Measurements from ENCODE around the gene KMT2C.
"Not testable (repeated sequence)": the region's sequence is repeated elsewhere in the genome, so short reads cannot be mapped to it uniquely, and the experiment has no call there.

The KMT2C gene

DNA sequence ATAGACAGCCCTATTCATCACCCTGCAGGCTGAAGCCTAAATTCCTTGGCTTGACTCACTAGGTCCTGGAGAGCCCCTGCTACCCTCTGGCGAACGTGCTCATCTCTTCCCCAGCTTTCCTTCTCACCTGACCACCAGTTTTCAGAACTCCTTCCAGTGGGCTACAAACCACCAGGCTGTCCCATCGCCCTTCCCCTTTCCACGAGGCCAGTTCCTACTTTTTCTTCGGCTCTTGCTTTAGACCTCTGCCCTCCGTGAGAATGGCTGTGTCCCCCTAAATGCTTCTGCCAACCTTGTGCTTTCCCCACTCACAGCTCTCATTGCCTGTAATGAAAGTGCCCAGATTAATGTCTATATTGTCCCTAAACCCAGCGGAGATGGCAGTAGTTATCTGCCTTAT lies 5.4 kb upstream of the KMT2C start:
- DNase-seq, result not testable (repeated sequence)

DNA sequence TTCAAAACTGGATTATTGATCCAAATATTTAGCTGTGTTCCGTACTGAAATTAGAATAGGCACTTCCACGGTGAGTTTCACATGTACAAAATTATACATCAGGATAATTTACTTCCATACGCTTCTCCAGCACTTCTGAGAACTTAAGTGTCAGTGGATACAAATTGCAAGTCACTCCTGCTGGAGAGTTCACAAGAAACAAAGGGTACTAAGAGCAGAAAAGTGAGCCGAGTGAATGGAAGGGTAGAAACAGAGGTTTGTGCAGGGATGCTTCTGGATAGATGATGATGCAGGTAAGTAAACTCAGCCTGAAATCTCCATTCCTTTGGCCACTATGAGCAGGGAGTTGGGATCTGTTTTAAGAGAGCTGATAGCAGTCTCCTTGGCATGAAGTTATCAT lies 2.2 kb upstream of the KMT2C start:
- not testable (repeated sequence) for DNase-seq

DNA sequence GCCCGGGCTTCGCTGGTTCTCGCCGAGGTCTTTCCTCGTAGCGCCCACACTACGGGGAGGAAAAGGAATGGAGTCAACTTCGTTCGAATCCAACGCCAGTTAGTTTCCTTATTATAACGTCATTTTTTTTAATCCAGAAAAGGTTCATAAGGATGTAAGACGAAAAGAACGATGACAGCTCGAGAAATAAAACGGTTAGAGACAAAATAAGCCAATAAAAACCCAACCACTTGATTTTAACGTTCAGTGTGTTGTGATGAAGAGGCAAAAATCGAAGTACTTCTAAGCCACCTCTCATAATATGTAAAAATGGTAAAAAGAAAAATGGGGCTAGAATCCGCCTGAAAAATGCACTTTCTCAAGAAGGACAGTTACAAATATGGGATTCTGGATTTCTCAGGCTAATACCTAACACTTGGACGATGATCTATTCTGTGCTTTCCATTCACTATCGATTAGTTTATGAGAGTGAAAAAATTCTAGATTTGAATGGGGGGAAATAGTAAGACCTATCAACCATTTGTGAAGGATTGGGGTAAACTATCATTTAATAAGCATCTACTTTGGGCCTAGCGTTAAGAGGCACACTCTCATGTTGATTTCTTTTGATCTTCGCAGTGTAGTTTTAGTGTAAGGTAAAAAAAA lies 1.2 kb upstream of the KMT2C start:
- not testable (repeated sequence) for DNase-seq

DNA sequence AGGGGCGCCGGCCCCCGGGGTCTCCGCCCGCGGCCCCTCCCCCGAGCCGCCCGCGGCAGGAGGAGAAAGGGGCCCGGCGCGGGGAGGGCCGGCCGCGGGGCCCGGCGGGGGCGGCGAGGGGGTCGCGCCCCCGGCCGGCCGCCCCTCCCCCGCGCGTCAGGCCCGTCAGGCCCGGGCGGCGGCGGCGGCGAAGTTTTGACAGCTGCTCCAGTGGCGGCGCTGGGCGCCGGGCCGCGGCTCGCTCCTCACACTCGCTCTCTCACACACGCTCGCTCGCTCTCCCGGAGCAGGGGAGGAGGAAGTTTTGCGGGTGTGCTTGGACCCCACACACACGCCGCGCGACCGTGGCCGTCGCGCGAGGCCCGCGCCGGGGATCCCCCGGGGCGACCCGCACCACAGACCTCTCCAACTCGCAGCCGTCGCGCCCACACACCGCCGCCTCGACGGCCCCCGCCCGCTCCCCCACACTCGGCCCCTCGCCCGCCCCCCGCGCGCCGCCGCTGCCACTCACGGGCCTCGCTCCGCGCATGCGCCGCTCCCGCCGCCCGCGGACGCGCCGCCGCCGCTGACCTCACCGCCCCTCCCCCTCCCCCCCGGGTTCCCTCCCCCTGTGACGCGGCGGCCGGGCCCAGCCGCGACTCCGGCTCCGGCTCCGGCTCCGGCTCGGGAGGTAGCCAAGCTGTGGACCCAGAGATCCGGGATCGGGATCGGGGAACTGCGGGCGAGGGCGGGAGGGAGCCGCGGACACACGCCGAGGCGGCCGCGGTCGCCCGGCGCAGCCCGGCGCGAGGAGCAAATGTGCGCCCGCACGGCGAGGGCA lies 518 bp upstream of the KMT2C start:
- peak; percentile 93 for DNase-seq

DNA sequence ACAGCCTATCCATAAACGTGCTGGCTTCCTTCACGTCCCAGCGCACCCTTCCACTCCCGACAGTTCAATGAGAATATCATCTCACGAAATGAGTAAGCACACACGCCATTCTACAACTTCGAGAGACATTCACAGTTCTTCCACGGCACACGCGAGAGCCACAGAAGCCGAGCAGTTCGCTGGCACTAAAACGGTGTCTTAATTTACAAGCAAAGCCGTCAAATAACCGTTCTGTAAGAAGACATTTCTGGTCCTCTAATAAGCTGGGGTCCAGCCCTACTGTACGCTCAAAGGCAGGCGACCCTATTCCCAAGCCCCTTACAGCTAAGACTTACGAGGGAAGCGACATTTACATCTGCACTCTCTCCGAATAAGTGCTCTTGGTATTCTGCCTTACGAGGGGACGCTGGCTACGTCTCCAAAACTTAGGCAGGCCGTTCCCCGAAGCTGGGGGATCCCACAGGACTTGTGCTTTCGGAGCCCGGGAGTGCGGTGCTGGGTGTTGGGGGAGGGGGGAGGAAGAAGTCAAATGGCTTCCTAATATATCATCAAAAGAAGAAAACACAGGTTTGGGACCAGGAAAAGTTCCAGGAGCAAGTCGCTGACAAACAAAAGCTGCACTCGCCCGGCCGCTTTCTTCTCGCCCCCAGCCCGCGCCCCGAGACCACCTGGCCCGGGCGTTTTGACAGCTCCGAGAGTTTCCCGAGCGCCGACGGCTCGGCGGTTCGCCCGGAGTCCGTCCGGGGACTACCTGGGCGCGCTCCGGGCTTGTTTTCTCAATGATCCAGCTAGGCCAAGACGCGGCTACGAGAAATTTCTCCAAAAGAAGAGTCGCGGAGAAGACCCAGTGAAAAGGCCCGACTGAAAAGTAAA lies 1.1 kb downstream of the KMT2C start:
- DNase-seq, result peak; percentile 36

DNA sequence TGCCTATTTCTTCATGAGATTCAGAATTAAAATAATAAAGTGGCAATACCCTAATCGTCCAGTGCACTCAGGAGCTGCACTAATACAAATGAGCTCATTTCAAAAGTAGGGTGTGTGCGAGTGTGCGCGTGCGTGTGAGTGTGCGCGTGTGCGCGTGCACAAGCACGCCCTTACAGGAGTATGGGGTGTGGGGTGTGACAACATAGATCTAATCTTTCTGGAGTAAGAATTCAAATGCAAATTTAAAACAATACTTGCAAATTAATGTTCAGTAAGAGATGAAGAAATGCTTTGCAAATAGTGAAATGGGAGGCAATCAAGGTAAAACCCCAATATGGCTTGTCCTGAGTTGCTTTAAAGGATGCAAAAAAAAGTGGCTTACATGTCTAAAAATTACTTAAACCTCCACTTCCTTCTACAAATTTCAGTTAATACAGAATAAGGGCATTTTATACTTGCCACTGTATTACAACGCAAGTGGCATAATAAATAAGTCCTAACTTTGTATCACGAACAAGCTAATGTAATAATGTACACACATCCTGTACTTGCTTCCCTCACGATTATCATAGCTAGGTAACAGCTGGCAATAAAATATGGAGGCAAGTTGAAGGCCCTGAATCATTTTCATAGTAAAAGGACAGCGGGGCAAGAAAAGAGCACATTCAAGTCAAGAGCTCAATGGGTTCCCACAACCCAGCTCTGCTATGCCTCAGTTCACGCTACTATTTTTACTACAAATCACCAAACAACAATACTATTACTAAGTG lies 1.9 kb downstream of the KMT2C start:
- DNase-seq, result peak; percentile 84

DNA sequence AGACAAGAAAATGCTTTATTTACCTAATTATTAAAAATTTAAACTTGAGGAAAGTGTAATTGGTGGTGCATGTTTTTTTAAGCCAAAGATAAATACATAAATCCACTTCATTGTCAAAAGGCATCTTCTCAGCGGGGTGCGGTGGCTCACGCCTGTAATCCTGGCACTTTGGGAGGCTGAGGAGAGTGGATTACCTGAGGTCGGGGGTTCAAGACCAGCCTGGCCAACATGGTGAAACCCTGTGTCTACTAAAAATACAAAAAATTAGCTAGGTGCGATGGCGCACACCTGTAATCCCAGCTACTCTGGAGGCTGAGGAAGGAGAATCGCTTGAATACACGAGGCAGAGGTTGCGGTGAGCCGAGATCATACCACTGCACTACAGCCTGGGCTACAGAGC lies 3.1 kb downstream of the KMT2C start:
- DNase-seq, result not testable (repeated sequence)

DNA sequence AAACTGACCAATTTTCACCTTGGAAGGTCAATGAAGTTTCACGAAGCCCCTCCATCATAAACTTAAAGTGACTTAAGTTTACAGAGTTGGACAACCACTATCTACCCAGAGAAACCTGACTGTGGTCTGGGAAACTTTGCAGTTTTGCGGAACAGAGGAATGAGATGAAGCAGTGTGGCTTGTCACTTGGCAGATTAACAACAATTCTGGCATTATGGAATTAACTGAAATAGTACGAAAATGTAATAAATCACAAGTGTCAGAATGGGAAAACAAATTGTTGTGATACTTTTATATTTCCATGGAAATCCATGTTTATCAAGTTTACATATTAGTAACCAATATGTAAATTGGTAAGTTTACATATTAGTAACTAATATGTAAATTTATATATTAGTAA lies 4.9 kb downstream of the KMT2C start:
- no peak for DNase-seq

DNA sequence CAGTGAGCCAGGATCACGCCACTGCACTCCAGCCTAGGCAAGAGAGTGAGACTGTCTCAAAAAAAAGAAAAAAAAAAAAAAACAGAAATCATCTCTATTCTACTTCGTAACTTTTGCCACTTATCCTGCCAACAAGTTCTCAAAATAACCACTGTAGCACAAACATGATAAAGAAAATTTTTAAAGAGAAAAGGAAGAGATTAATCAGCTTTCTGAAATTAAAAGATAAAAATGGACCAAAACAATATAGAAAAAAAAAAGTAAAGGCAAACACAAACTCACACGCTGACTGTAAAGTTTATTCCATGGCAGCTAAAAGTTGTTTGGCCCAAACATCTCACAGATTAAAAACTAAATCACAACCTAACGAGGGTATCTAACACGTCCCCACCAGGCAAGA lies 5.7 kb downstream of the KMT2C start:
- not testable (repeated sequence) for DNase-seq

DNA sequence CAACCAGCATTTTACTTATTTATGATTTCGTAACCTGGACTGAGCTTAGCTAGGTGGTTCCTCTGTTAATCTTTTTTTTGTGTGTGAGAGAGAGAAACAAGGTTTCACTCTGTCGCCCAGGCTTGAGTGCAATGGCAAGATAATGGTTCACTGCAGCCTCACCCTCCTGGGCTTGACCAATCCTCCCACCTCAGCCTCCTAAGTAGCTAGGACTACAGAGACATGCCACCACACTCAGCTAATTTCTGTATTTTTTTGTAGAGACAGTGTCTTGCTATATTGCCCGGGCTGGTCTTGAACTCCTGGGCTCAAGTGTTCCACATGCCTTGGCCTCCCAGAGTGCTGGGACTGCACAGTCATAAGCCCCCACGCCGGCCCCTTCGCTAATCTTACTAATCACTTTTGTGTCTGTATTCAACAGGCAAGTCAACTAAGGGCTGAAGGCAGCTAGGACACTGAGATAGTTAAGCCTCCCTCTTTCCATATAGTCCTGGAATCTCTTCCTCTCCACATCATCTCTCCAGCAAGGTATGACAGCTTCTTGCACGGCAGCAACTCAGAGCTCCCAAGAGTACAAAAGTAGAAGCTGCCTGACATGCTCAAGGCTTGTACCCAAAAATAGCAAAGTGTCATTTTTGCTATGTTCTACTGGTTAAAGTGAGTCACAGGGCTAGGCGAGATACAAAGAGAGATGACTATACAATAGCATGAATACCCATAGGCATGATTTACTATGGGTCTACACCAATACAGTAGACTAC lies 11.3 kb downstream of the KMT2C start:
- DNase-seq, result no peak

DNA sequence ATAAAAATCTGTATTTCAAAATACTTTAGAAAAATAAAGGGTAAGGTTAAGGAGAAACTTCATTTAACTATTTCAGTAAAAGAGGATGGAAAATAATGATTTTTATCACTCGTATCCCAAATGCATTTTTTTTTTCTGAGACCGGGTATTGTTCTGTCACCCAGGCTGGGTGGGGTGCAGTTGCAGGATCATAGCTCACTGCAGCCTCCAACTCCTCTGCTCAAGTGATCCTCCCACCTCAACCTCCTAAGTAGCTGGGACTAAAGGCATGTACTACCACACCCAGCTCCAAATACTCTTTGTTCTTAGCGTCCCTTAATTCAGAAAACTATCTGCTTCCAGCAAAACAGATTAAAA lies 11.8 kb downstream of the KMT2C start:
- no peak for DNase-seq

DNA sequence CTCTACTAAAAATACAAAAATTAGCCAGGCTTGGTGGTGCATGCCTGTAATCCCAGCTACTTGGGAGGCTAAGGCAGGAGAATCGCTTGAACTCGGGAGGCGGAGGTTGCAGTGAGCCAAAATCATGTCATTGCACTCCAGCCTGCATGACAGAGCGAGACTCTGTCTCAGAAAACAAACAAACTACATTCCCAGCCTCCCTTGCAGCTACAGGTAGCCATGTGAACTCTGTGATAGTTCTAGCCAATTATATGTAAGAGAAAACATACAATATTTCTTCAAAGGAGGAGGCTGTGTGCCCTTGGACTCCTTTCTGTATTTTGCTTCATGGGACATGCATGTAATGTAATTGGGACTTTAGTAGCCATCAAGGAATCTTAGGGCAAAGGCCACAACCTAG lies 12.6 kb downstream of the KMT2C start:
- not testable (repeated sequence) for DNase-seq

DNA sequence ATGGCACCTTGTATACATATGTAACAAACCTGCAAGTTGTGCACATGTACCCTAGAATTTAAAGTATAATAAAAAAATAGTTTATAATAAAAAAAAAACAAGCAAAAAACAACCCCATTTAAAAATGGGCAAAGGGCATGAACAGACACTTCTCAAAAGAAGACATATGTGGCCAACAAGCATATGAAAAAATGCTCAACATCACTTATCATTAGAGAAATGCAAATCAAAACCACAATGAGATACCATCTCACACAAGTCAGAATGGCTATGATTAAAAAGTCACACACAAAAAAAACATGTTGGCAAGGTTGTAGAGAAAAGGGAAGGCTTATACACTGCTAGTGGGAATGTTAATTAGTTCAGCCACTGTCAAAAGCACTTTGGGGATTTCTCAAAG lies 14.9 kb downstream of the KMT2C start:
- not testable (repeated sequence) for DNase-seq

DNA sequence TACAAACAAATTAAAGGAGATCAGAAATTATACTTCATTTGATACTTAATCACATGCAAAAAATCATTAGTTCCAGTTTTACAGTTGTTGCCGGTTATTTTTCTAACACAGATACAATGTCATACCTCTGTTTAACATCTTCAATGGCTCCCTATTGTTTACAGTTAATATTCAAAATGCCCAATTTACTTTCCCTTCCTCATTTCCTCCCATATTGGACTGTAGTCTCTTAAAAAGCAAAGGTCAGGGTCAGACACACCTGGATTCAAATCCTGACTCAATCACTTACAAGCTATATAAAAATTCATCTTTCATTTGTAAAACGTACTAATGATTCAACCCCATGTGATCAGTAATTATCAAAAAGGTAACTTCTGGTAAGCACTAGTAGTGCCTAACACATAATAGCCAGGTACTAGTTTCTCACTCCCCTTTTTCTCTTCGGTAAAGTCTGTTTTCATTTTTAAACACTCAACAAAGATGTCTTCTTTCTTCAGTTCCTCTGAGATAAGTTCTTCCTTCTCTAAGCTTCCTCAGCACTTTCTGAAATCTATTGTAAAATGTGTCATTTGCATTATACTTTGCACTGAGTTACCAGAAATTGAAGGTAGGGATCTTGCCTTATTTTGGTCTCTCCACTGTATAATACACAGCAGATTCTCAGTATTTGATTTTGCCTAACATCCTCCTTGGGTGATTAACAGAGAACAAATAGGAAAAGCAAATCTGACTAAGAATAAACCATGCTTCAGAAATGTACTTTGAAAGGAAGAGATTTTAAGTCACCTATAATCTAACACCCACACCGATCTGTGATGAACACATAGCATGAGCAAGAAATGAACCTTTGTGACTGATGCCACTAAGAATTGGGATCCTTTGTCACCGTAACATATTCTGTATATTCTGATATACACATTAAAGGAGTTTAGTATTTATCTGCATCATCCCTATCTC lies 16.1 kb downstream of the KMT2C start:
- no peak for DNase-seq

DNA sequence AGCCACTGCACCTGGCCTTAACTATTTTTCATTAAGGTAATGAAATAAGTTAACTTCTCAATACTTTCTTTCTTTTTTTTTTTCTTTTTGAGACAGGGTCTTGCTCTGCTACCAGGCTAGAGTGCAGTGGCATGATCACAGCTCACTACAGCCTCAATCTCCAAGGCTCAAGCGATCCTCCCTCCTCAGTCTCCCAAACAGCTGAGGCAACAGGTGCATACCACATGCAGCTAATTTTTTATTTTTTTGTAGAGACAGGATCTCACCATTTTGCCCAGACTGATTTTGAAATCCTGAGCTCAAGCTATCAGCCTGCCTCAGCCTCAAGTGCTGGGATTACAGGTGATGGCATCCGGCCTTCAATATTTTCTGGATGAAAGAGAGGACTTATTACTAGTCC lies 21.0 kb downstream of the KMT2C start:
- no peak for DNase-seq

DNA sequence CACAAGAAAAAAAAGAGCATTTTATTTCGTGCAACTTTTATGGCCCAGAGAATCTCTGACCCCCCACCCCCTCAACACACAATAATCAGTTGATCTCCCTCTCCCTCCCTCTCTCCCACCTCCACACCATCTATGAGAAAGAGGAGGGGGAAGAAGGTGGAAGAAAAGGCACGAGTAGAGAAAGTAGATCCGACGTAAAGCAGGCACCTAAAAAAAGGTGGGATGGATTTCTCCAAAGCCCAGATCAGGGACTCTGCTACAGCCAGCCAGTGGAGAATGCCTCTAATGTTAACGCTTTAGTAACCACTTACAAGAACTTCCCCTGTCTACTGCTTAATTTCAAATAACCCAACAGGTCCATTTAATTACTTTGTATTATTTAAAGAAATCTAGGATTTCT lies 24.4 kb downstream of the KMT2C start:
- DNase-seq, result no peak

DNA sequence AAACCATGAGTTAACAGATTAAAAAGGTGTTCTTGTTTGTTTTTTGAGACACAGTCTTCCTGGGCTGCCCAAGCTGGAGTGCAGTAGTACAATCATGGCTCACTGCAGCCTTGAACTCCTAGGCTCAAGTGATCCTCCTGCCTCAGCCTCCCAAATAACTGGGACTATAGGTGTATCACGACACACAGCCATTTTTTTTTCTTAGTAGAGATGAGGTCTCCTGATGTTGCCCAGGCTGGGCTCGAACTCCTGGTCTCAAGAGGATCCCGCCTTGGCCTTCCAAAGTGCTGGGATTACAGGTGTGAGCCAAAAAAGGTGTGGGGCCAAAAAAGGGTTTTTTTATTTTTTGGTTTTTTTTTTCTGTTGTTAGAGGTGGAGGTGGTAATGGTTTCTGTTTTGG lies 29.3 kb downstream of the KMT2C start:
- no peak for DNase-seq

DNA sequence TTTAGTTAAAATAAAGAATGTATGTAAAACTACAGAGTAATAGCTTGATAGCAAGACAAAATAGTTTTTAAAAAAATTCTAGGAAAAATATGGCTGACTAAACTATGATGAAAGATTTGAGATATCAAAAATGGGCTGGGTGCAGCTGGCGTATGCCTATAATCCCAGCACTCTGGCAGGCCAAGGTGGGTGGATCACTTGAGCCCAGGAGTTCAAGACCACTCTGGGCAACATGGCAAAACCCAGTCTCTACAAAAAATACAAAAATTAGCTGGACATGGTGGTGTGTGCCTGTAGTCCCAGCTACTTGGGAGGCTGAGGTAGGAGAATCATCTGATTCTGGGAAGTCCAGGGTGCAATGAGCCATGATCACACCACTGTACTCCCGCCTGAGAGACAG lies 29.8 kb downstream of the KMT2C start:
- DNase-seq, result not testable (repeated sequence)

DNA sequence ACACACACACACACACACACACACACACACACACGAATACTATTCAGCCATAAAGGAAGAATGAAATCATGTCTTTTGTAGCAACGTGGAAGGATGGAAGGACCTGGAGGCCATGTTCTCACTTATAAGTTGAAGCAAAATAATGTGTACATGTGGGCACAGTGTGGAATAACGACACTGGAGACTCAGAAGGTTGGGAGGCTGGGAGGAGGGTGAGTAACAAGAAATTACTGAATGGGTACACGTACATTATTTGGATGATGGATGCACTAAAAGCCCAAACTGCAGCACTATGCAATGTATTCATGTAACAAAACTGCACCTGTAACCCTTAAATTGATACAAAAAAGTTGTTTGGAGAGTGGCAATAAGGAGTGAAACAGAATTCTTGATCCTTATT lies 32.1 kb downstream of the KMT2C start:
- no peak for DNase-seq

DNA sequence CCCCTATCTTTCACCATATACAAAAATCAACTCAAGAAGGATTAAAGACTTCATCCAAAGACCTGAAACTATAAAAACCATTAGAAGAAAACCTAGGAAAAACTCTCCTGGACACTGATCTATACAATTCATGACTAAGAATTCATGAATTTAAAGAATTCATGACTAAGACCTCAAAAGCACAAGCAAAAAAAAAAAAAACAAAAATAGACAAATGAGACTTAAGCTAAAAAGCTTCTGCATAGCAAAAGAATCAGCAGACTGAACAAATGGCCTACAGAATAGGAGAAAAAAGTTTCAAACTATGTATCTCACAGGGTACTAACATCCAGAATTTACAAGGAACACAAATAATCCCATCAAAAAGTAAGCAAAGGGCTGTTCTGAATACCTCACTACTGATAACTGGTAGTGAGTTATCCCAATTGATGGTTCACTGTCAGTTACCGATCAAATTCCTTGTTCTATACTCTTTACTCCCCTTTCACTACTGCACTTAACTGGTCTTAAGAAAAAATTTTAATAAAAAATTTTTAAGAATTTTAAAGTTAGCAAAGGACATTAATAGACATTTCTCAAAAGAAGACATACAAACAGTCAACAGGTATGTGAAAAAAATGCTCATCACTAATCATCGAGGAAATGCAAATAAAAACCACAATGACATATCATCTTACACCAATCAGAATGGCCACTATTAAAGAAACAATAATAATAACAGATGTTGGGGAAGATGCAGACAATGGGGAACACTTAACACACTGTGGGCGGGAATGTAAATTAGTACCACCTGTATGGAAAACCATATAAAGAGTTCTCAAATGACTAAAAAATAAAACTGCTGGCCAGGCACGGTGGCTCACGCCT lies 33.2 kb downstream of the KMT2C start:
- no peak for DNase-seq

All from CD4-positive, alpha-beta T cell treated with Interleukin-17A for 1 hour (primary cell).